Subcutaneous abdominal adipose tissue (tissue), 5 donors: ENCODE measurements around the gene TCEANC2.
"Not testable (repeated sequence)": the region's sequence is repeated elsewhere in the genome, so short reads cannot be mapped to it uniquely, and the experiment has no call there.

ENCODE experiments used
- H3K27ac ChIP-seq: one replicate; pipeline ENCODE4 v1.7.0; 2013; ENCODE audit warnings: low read depth, mild to moderate bottlenecking, inconsistent platforms, low read length, moderate library complexity
- H3K27me3 ChIP-seq, 5 donors: one replicate each; pipeline ENCODE4 v1.7.0; 2013; ENCODE audit warnings: low read length in 5 of 5, inconsistent platforms in 1 of 5; ENCODE audit not compliant: control insufficient read depth in 5 of 5, insufficient read depth in 4 of 5
- H3K36me3 ChIP-seq, 5 donors: one replicate each; pipeline ENCODE4 v1.7.0; 2013; ENCODE audit warnings: low read length in 5 of 5; ENCODE audit not compliant: control insufficient read depth in 5 of 5, insufficient read depth in 5 of 5
- H3K4me1 ChIP-seq, 5 donors: one replicate each; pipeline ENCODE4 v1.7.0; 2013; ENCODE audit warnings: low read length in 5 of 5, mild to moderate bottlenecking in 3 of 5, moderate library complexity in 1 of 5; ENCODE audit not compliant: control insufficient read depth in 5 of 5, insufficient read depth in 5 of 5
- H3K4me3 ChIP-seq, 5 donors: one replicate each; pipeline ENCODE4 v1.7.0; 2013; ENCODE audit warnings: low read length in 5 of 5, low read depth in 1 of 5
- H3K9ac ChIP-seq, 5 donors: one replicate each; pipeline ENCODE4 v1.7.0; 2013; ENCODE audit warnings: low read length in 5 of 5, mild to moderate bottlenecking in 4 of 5, moderate library complexity in 3 of 5
- H3K9me3 ChIP-seq, 5 donors: one replicate each; pipeline ENCODE4 v1.7.0; 2013; ENCODE audit warnings: low read length in 5 of 5; ENCODE audit not compliant: control insufficient read depth in 5 of 5
- donor health status: healthy.
- donor health status: healthy.
- donor health status: healthy.
- donor health status: healthy.
- donor health status: healthy.

TCEANC2 gene

DNA sequence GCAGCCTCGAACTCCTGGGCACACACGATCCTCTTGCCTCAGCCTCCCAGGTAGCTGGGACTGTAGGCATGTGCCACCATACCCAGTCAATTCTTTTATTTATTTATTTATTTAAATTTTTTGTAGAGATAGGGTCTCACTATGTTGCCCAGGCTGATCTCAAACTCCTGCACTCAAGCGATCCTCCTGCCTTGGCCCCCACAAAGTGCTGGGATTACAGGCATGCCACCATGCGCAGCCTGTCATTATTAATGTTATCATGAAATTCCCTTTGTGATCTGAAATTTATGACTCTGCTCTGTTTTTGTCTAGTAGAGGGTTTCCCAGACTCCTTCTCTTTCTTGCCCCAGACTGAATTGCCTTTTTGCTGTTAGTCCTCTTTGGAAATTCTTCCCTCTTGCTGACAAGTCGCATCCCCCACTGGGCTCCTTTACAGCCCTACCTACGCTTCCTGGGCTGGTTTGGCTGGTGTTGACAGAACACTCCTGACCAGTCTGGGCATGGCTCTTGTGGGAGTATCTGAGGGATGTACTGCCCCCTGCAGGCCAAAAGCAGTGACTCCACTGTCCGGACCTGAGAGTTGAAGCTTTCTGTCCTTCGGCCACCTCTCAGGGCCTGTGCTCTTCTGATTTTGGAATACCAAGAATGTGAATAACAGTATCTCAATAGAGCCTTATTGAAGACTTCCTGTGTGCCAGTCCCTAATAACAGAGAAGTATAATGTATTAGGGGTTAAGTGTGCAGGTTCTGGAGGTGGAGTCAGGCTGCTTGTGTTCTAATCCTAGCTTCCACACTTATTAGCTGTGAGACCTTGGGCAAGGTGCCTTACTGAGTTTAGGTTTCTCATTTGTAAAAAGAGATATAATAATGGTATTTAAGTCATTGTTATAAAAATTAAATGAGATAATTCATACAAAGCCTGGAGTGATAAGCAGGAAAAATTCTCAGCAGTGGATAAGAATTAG, 28.2 kb downstream of the TCEANC2 start:
- no peaks in the 10 kb centered on the region for H3K4me1 ChIP-seq
- no peaks in the 10 kb centered on the region for H3K27me3 ChIP-seq
- no peaks in the 10 kb centered on the region for H3K9me3 ChIP-seq
- no peak overlapping the region for H3K4me3 ChIP-seq
- H3K9ac ChIP-seq, result no peak overlapping the region
- no peak overlapping the region for H3K27ac ChIP-seq
- H3K36me3 ChIP-seq, result peaks cover 0 to 2% (median 0%) of the 10 kb centered on the region in 5 donors

DNA sequence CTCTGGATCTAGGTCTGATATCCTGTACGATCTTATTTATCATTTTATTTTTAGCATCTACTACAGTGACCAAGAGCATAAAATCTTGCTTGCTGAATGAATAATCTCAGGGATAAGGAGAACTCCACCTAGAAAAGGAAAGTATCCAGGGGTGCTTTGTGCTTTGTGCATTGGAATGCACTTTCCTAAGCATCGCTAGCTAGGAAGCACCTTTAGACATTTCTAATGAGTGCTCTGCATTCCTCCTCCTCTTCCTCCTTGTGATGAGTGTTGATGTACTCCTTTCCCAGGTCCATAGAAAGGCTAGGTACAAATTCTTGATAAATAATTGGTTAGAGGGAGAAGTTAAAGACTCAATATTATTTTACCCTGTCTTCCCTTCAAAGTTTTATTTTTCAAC, 31.4 kb downstream of the TCEANC2 start:
- Histone ChIP-seq H3K27ac (no peak overlapping the region), H3K27me3 (no peaks in the 10 kb centered on the region), H3K36me3 (peaks cover 1 to 9% (median 2%) of the 10 kb centered on the region in 5 donors), H3K4me3 (no peak overlapping the region), H3K4me1 (no peaks in the 10 kb centered on the region), H3K9me3 (no peaks in the 10 kb centered on the region), H3K9ac (no peak overlapping the region)

- Histone ChIP-seq H3K9ac (no peak overlapping the region), H3K27me3 (no peaks in the 10 kb centered on the region), H3K4me1 (no peaks in the 10 kb centered on the region), H3K9me3 (no peaks in the 10 kb centered on the region), H3K4me3 (no peak overlapping the region), H3K36me3 (peaks cover 2 to 10% (median 5%) of the 10 kb centered on the region in 5 donors), H3K27ac (no peak overlapping the region)
These were observed 33.3 kb downstream of the TCEANC2 start for GRCh38 chr1:54086754-54087153.

GRCh38 chr1:54088385-54088784, 35.0 kb downstream of the TCEANC2 start:
- H3K4me3 ChIP-seq, result no peak overlapping the region
- peaks cover 3 to 12% (median 5%) of the 10 kb centered on the region in 5 donors for H3K36me3 ChIP-seq
- no peaks in the 10 kb centered on the region for H3K9me3 ChIP-seq
- H3K27ac ChIP-seq, result no peak overlapping the region
- H3K4me1 ChIP-seq, result no peaks in the 10 kb centered on the region
- H3K27me3 ChIP-seq, result no peaks in the 10 kb centered on the region
- no peak overlapping the region for H3K9ac ChIP-seq

- Histone ChIP-seq H3K4me1 (peaks cover 0 to 26% (median 5%) of the 10 kb centered on the region in 5 donors), H3K4me3 (no peak overlapping the region), H3K9ac (no peak overlapping the region), H3K27me3 (no peaks in the 10 kb centered on the region), H3K27ac (no peak overlapping the region), H3K36me3 (peaks cover 7 to 13% (median 9%) of the 10 kb centered on the region in 5 donors), H3K9me3 (no peaks in the 10 kb centered on the region)
These were observed 38.3 kb downstream of the TCEANC2 start for GRCh38 chr1:54091666-54092065.

GRCh38 chr1:54094001-54094729, 40.8 kb downstream of the TCEANC2 start:
- no peaks in the 10 kb centered on the region for H3K27me3 ChIP-seq
- no peak overlapping the region for H3K27ac ChIP-seq
- peaks cover 7 to 13% (median 10%) of the 10 kb centered on the region in 5 donors for H3K36me3 ChIP-seq
- H3K4me1 ChIP-seq, result peaks cover 0 to 26% (median 6%) of the 10 kb centered on the region in 5 donors
- H3K4me3 ChIP-seq, result no peak overlapping the region
- peak overlapping the region in 1 of 5 donors; percentile 10 for H3K9ac ChIP-seq
- no peaks in the 10 kb centered on the region for H3K9me3 ChIP-seq

DNA sequence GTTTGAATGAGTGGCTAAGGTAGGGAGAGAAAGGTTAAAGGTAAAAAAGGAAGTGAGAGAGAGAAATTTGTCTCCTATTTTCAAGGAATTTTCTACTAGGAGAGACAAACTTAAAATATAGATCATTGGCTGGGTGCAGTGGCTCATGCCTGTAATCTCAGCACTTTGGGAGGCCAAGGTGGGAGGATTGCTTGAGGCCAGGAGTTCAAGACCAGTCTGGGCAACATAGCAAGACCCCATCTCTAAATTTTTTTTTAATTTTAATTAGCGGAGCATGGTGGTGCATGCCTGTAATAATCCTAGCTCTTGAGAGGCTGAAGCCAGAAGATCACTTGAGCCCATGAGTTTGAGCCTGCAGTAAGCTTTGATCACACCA, 41.3 kb downstream of the TCEANC2 start:
- not testable (repeated sequence) for H3K27me3 ChIP-seq, H3K9ac ChIP-seq
- peaks cover 6 to 11% (median 10%) of the 10 kb centered on the region in 5 donors for H3K36me3 ChIP-seq

DNA sequence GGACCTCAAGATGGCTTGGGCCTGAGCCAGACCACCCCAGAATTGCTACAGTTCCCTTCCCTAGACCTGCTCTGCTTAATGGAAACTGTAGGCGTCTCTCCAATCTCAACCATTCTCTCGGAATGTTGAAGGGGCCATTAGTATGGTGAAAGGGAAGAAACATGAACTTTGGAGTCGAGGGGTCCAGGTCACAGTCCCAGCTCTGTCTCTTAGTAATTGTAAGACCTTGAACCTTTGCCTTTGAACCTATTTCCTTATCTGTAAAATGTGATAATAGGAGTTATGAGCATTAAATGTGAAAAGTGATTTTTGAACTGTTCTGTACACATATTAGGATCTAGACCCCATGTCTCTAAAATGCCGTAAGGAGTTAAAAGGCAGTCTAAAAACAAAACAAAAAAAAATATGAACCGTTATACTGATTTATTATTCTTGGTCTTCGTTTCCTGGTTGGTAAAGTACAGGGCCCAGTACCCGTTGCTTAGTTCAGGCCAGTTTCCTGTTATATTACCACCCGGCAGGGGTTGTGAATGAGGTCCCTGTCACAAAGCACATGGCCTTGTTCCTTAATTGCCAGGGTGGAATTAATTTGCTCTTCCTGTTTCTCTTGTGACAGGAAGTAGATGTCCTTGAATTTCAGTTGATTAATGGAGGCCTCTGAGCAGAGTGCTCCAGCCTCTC, 42.3 kb downstream of the TCEANC2 start:
- peak overlapping the region; percentile 32 for H3K27ac ChIP-seq

More for the DNA sequence above, 41.3 kb downstream of the TCEANC2 start:
- H3K9me3 ChIP-seq, H3K4me3 ChIP-seq, H3K27ac ChIP-seq: not testable (repeated sequence)
- peaks cover 0 to 26% (median 8%) of the 10 kb centered on the region in 5 donors for H3K4me1 ChIP-seq

GRCh38 chr1:54096227-54096876, 42.9 kb downstream of the TCEANC2 start:
- peak overlapping the region in 2 of 5 donors; percentile 15 to 30 for H3K9ac ChIP-seq
- H3K9me3 ChIP-seq, result no peaks in the 10 kb centered on the region
- peaks cover 0 to 26% (median 8%) of the 10 kb centered on the region in 5 donors for H3K4me1 ChIP-seq
- no peak overlapping the region for H3K27ac ChIP-seq
- no peaks in the 10 kb centered on the region for H3K27me3 ChIP-seq
- H3K4me3 ChIP-seq, result no peak overlapping the region
- peaks cover 4 to 10% (median 7%) of the 10 kb centered on the region in 5 donors for H3K36me3 ChIP-seq

More for the DNA sequence above, 42.3 kb downstream of the TCEANC2 start:
- H3K9me3 ChIP-seq, result no peaks in the 10 kb centered on the region
- H3K4me3 ChIP-seq, result no peak overlapping the region
- peaks cover 4 to 10% (median 7%) of the 10 kb centered on the region in 5 donors for H3K36me3 ChIP-seq
- H3K9ac ChIP-seq, result peak overlapping the region in 2 of 5 donors; percentile 30 to 42
- peaks cover 0 to 26% (median 8%) of the 10 kb centered on the region in 5 donors for H3K4me1 ChIP-seq
- no peaks in the 10 kb centered on the region for H3K27me3 ChIP-seq
